CD4-positive, alpha-beta T cell treated with Interleukin-21 for 1 hour (primary cell): ENCODE measurements around the gene CEP350.

Experiments used
- DNase-seq: peaks from one replicate; pipeline ENCODE4 v3.0.0-alpha.2; 2020

Gene CEP350

DNA sequence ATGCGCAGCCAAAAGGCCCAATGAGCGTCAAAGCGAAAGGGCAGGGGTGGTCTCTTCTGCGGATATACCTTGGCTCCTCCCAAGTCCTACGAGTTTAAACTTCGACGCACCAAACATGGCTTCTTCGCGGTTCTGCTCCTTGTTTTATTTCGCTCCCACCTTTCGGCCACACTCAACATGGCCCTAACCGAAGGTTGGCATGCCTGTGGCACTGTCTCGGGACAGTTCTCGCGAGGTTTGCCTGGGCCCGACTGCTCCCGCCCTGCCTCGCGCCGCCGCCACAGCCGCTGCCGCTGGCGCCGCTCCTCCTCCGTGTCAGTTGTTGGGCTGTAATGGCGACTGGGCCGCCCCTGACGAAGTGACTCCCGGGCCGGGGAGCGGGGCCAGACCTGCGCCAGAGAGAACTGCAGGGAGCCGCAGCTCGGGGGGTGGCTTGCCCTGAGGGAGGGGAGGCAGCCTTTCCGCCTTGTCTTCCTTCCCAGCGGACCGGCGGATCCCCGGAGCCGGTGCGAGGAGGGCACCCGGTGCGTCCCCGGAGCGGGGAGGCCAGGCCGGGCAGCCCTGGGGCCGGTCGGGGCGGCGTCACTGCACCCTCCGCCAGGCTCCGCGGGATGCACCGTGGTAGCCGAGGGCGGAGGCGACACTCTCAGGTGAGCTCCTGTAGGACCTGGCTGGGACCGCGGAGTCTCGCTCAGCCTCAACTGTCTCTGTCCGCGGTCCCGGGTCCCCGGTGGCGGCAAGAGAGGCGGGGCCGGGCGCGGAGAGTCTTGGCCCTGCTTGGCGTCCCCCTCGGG lies at the start of gene CEP350:
TSS of gene CEP350 (plus strand) at position 318 of the 794 bp plus-strand sequence. CDS start 31,372 bp downstream, outside the sequence.
- DNase-seq, result peak; percentile 99

DNA sequence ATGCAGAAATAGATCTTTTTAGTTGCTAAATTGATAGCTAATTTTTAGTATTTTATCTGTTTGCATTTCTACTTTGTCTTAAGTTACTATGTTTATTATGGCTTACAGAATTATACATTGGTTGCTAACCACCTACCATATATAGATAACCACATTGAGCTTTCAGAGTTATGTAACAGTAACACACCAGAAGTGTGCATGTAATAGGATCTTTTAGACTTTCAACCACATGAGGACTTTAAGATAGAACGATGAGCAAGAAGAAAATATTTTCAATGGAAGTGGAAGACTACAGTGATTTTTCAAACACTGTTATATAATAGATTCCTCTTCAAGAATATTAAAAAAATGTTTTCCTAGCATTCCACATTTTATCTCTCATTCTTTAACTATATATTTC lies 43.7 kb upstream of the CEP350 start:
- no peak for DNase-seq

GRCh38 chr1:179911812-179912211 lies 42.8 kb upstream of the CEP350 start:
- DNase-seq, result no peak

DNA sequence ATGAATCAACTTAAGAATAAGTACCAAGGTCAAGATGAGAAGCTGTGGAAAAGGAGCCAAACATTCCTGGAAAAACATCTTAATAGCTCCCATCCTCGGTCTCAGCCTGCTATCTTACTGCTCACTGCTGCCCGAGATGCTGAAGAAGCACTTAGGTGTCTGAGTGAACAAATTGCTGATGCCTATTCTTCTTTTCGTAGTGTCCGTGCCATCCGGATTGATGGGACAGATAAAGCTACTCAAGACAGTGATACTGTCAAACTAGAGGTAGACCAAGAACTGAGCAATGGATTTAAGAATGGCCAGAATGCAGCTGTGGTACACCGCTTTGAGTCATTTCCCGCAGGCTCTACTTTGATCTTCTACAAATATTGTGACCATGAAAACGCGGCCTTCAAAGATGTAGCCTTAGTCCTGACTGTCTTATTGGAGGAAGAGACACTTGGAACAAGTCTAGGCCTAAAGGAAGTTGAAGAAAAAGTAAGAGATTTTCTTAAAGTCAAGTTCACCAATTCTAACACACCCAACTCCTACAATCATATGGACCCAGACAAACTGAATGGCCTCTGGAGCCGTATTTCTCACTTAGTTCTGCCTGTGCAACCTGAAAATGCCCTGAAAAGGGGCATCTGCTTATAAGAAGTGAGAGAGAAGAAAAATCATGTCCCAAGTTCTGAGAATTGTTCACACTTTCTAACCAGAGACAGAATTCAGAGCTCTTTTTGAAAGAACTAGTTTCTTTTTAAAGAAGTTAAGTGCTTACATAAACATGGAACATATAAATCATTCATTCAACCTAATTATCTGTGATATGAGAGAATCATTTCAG lies 36.8 kb upstream of the CEP350 start:
- DNase-seq, result no peak

- no peak for DNase-seq
Measured at GRCh38 chr1:179921472-179921871, 33.1 kb upstream of the CEP350 start.

DNA sequence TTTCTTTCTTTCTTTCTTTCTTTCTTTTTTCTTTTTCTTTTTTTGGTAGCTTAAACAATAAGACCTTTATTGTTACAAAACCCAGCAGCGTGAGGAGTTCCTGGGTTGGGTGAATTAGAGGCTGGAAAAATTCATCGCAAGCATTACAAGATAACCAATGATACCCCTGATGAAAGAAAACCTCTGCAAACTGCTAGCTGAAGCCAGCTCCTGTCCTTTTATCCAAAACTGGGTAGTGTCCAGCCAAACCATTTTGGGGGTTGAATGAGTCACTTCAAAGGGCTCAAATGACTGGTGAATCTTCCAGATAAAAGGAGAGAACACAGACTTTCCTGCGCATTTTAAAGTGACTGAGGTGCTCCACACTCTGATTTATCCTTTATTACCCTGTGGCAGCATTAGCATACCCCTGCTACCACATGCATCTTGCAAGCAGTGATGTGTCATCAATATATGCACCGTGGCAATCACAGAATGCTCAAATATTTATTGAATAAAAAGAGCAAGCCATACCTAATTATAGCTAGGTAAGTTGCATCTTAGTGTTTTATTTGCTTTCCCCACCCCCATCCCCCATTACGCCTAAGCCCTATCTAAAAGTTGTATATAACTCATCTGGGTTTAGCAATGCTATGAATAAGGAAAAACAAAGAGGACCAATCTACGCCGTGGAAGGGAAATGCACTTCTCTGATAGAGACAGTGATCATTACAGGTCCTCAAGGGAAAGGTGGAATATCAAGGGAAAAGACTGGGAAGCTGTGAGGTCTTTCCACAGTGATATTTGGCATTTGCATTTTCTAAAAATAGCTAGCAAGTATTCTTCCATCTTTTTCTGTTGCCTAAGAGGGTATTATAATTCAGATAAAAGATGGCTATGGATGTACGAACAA lies 32.4 kb upstream of the CEP350 start:
- DNase-seq, result no peak

GRCh38 chr1:179923029-179923428 lies 31.6 kb upstream of the CEP350 start:
- DNase-seq, result no peak

DNA sequence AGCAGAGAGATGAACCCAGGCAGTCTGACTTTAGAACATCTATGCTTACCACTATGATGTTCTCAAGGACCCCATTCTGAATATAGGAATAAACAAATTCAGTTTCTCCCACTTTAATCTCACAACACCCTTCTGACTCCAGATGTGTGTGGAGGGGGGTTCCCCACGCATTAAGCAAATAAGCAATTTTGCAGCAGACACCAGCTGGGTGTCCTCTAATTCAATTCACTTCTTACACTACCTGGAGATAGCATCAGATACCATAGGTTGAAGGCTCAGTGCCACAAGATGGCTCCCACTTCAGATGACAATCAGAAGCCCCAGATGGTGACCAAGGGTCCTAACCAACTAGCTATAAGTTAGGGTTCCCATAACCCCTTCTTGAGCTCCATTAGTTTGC lies 30.3 kb upstream of the CEP350 start:
- DNase-seq, result no peak

GRCh38 chr1:179925302-179925701 lies 29.3 kb upstream of the CEP350 start:
- DNase-seq, result no peak

DNA sequence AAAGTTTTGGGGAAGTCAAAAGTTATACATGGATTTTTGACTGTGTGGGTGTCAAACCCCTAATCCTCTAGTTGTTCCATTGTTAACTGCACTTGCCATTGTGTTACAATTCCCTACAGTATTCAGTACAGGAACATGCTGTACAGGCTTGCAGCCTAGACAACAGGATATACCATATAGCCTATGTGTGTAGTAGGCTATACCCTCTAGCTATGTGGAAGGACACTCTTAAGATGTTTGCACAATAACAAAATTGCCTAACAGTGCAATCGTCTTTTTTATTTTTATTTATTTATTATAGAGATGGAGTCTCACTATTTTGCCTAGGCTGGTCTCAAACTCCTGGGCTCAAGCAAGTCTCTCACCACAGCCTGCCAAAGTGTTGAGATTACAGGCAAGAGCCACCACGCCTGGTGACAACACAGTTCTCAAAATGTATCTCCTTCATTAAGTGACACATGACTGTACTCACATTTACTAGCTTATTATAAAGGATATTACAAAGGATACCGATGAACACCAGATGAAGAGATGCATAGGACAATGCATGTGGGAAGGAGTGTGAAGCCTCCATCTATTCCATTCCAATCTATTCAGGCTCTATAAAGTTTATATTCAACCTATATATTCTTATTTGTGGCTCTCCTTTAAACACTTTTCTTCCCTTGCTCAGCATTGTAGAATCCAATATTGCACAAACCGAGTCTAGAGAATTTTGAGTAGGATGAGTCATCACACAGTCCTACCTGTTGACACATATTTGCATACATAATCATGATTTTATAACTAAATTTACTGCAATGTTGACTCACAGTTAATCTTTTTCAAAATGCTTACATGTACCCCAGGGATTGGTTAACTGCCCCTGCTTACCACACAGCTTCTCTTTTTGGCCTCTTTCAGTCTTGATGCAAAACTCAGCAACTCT lies 28.4 kb upstream of the CEP350 start:
- no peak for DNase-seq

DNA sequence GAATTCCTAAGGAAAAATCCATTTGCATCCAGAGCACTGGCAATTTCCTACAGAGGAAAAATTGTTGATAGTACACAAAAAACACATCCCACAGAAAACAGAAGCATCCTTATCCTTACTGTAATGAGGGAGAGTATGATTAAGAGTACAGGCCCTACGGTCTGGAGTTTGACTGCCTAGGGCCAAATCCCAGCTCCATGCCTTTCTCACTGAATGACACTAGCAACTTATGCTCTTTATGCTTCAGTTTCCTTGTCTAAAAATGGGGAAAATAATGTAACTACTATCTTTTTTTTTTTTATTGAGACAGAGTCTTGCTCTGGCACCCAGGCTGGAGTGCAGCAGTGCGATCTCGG lies 27.8 kb upstream of the CEP350 start:
- no peak for DNase-seq

DNA sequence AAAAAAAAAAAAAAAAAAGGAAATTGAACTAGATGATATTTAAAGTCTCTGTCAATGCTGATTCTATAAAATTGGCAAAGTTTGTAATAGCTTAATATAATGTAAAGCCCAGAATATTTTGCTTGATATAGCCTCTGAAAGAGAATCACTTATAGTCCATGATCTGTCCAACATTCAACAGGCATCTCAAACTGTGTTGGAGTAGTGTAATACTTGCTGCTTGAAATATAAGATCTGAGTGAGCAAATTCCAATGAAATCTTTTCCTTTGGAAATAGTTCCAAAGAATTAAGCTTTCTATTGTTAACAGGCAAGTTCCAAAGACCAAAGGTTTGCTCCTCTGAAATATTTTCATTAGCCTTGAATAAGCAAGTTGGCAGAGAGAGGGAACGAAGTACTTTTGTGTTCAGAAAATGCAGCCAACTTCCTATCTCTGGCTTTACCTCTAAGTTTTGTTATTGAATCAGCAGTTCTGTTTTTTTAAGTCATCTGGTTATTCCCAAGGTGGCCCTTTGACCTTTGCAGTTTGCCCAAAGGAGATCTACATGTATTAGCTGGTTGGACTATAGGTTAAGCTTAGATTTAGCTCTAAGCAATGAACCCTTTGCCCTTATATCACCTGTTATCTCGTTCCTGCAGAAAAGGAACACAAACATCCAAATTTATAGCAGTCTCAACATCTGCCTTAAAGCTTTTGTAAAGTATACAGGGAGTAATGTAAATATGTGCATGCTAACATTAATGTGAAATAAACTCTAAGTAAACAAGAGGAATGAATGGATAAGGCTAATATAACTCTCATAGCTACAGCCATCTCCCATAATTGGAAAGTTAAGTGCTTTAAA lies 24.4 kb upstream of the CEP350 start:
- DNase-seq, result no peak

- DNase-seq, result no peak
Measured at GRCh38 chr1:179930867-179931266, 23.7 kb upstream of the CEP350 start.

- DNase-seq, result no peak
Measured at GRCh38 chr1:179933219-179933618, 21.4 kb upstream of the CEP350 start.

GRCh38 chr1:179935909-179936496 lies 18.6 kb upstream of the CEP350 start:
- DNase-seq, result no peak

DNA sequence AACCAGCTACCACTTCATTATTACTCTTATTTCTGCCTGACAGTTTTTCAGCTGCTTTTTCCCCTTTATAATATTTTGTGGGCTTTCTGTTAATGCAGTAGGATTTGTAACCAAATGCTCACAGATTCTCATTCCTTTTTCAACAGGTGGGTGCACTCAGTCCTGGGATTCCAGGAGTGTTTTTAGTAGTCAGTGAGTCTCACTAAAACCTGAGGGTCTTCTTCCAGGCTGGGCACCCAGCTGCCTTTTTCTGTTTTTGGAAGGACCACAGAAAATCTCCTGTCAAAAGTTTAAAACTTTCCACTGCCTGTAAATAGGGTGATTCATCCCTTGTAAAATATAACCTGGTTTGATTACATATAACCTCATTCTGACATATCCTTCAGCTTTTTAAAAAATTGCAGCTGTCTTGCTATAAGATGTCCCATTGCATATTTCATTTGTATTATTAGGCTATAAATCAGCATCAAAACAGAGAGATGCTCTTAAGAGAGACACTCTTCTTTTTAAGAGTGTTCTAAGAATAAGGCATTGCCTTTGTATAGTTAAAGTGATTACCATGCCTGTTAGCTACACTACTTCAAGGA lies 16.8 kb upstream of the CEP350 start:
- no peak for DNase-seq

DNA sequence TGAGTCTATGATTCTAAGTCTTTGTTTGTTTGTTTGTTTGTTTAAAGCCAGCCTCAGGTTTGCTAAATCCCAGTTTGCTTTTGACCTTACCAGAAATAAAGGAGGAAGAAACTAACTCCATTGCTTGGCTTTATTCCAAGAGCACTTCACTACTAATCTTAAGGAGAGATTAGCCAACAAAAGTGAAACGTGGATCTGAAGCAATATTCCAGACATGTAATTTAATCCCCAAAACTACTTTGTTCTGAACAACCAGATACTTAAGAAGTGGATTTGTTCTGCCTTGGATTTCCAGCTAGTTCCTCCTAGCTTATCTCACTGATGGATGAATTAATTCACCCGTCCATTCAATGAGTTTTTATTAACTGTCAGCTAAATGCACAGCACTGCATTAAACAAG lies 15.9 kb upstream of the CEP350 start:
- no peak for DNase-seq

DNA sequence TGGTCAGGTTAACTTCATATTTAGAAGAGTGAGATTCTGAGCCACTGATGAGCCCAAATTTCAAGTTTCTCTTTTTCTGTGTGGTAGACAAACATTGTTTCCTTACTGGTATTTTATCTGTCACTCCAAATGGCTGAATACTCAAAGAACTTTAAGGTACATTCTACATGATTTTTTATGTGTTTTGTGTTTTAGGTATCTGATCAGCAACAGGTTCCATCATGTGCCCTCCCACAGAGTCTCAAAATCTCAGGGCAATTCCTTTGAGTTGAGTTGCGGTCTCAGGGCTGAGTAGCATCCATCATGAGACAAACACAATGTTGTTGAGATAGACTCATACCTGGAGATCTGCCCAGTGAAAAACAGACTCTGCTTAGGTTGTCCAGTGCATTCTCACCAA lies 14.7 kb upstream of the CEP350 start:
- no peak for DNase-seq

DNA sequence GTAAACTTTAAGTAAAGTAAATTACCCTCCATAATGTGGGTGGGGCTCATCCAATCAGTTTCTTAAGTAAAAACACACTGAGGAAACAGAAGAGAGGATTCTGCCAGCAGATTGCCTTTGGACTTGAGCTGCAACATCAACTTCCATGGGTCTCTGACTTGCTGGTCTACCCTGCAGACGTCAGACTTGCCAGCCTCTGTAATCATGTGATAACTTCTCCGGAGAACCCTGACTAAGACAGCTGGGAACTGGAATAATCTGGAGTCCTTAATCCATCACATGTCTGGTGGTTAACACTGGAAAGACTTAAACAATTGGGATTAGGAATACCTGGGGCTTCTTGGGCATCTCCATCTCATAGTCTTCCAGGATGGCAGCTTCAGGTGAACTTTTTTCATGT lies 13.2 kb upstream of the CEP350 start:
- DNase-seq, result no peak

GRCh38 chr1:179950651-179951050 lies 4.0 kb upstream of the CEP350 start:
- DNase-seq, result no peak
